HTERT RPE-1 (cell line): Measurements from ENCODE around the gene RNF8.
"Not testable (repeated sequence)": the region's sequence is repeated elsewhere in the genome, so short reads cannot be mapped to it uniquely, and the experiment has no call there.

Experiments used
- in situ Hi-C: fragments of 300-500 bp; cut with MboI; formaldehyde crosslinking; loops from 4 replicates; pipeline ENCODE4 v1.14.3; 2020; ENCODE audit warnings: low sequenced_read_pairs

The RNF8 gene

DNA sequence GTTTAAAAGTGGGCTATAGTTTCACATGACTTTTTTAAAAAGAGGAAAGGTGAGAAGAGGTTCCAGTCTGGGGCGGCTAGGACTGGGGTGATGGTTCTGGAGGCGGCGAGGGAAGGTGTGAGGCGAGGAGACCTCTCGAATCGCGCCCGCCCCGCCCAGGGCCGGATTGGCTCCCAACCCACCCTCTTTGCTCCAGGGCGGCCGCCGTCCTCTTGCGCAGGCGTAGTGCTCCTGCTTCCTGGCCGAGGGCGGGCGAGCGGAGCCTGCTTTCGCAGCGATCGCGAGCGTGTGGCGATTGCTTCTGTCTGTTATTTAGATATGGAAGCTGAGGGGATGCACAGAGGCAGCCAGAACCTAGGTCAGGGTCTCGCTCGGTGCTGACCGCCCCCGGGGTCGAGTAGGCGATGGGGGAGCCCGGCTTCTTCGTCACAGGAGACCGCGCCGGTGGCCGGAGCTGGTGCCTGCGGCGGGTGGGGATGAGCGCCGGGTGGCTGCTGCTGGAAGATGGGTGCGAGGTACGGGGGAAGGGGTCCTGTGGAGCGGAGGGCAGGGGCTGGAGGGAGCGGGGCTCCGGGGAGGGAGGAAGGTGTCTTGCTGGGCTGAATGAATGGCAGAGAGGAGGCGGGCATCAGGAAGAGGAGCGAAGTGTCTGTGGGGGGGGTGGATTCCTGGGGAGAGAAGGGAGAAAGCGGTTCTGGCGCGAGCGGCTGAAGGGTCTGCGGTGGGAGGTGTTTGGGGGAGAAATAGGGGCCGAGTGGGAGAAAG is at the start of gene RNF8:
RNF8 (plus strand) TSS at position 223 of the 765 bp plus-strand sequence; CDS start at position 405, 182 bp downstream.
- in situ Hi-C loops: no loop called here

GRCh38 chr6:37304766-37305165 is 49.0 kb upstream of the RNF8 start:
- in situ Hi-C loops: no loop called here

GRCh38 chr6:37305841-37306425 is 47.9 kb upstream of the RNF8 start:
- in situ Hi-C loops: no loop called here

GRCh38 chr6:37306624-37307222 is 47.1 kb upstream of the RNF8 start:
- in situ Hi-C loops: no loop called here

GRCh38 chr6:37307484-37307883 is 46.3 kb upstream of the RNF8 start:
- in situ Hi-C loops: not testable (repeated sequence)

DNA sequence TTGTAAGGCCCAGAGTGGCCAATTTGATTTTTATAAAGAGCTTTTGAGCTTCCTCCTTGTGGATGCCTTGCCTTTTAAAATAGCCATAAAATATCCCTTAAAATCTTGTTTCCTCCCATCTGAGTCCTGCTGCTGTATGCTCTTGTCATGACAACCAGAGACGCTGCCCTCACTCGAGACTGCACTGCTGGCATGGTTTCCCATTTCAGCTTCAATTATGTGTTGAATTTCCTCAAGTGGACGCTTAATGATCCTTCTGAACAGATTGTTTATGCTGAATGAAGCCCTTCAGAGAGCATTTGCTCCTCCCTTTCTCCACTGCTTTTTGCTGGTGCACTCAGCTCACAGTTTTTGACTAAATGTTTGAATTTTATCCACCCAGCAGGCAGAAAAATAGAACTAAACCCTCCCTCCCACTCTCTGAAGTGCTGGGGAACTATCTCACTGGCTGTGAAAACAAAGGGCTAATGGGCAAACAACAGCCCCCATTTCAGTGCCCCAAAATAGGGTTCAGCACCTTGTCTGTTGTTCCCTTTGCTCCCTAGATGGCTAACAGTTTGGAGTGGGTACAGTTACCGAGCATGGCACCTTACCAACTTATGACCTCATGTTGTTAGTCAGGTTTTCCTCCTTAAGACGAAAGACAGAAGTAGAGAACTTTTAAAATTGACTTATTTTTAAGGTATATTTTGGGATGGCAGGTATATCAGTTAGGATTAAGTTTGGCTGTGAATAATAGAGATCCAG is 45.5 kb upstream of the RNF8 start:
- in situ Hi-C loops: no loop called here

DNA sequence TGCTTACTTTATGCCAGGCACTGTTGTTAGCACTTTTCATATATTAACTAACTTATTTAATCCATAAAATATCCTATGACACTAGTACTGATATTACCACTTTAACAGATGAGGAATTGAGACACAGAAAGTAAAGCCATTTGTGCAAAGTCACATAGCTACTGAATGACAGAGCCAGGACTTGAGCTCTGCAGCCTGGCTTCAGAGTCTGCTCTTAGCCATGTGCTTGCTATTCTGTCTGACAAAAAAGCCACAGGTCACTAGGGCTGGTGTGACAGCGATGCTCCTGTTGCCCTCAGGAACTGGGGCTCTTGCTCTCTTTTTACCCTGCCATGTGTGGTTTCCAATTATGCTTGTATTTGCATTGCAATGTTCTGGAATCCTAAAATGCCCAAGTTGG is 44.7 kb upstream of the RNF8 start:
- in situ Hi-C loops: no loop called here

DNA sequence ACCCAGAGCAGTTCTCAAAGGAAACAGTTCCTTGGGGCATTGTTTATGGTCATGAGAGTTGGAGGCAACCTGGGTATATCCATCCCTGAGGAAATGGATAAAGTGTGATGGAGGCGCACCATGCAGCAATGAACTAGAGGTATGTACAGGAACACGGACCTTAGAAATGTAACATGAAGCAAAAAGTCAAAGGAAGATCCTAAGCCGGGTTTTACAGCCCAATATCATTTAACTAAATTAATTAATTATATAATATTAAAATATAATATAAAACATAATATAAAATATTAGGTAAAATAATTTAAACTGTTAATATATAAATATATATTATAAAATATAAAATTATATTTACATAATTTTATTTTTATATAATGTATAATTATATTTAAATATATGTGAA is 44.1 kb upstream of the RNF8 start:
- in situ Hi-C loops: no loop called here

GRCh38 chr6:37310966-37311365 is 42.8 kb upstream of the RNF8 start:
- in situ Hi-C loops: no loop called here

DNA sequence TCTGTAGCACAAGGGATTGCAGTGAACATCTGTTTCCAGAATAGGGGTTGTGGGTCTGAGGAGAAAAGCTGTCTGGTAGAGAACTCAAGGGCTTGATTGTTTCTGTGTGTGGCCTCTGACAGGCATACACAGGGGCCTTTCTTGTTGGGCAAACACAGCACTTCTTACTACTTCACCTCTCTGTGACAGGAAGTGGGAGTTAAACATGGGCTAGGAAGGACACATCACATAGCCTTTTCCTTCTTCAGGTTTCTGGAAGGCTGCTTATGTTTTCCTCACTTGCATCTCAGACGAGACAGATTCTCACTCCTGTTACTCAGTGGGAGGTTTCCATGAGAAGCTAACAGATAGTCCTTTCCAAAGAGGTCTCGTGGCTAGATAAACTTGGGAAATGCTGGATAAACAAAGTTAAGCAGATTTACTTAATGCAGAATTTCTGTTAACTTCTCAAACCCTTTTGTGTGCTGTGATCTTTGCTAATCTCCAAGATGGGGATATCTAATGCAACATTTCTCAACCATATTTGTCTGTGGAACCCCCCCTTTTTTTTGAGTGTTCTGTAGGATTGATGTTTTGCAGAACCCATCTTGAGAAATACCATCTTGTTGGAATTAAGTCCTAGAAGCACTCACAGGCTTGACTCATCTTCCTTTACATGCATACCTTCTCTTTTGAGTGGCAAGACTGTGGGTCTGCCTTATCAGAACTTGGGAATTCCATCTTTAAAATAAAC is 41.9 kb upstream of the RNF8 start:
- in situ Hi-C loops: no loop called here

GRCh38 chr6:37313723-37314486 is 39.9 kb upstream of the RNF8 start:
- in situ Hi-C loops: no loop called here

DNA sequence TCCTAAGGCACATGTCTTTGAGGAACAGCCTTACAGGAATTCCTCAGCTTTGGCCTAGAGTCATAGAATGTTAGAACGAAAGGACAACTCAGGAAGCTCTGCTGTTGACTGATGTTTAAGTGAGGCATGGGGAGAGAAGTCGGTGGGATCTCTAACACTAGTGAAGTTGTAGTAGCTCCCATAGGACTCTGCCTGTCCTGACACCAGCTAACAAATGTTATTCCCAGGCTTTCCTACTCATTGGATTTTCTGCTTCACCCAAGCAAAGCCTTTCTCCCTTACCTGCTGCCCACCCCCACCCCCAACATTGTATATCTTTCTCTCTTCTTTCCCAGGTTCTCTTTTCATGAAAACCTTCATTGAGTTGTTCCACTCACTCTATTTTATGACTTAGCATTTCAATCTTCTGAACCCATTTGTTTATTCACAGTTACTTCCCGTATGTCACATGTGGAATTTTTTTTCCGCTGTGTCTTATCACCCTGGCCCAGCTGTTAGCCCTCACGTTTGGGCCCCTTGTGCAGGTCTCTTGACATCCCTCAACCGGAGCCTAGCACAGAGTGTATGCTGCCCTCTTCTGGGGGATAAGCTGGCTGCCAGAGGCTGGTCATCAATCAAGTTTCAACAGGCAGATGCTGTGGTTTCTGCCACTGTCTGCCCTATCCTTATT is 39.2 kb upstream of the RNF8 start:
- in situ Hi-C loops: no loop called here

DNA sequence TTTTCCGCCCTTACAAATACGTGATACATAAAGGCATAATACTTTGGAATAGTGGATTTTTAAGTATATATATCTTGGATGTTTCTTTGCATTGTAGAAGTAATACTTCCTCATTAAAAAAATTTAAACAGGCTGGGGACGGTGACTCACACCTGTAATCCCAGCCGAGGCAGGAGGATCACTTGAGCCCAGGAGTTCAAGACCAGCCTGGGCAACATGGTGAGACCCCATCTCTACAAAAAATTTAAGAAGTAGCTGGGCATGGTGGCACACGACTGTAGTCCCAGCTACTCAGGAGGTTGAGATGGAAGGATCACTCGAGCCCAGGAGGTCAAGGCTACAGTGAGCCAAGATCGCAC is 38.6 kb upstream of the RNF8 start:
- in situ Hi-C loops: no loop called here

GRCh38 chr6:37316071-37316470 is 37.7 kb upstream of the RNF8 start:
- in situ Hi-C loops: no loop called here

- in situ Hi-C loops: no loop called here
Observed at GRCh38 chr6:37317312-37318038, 36.3 kb upstream of the RNF8 start.

GRCh38 chr6:37319156-37319555 is 34.6 kb upstream of the RNF8 start:
- in situ Hi-C loops: no loop called here

DNA sequence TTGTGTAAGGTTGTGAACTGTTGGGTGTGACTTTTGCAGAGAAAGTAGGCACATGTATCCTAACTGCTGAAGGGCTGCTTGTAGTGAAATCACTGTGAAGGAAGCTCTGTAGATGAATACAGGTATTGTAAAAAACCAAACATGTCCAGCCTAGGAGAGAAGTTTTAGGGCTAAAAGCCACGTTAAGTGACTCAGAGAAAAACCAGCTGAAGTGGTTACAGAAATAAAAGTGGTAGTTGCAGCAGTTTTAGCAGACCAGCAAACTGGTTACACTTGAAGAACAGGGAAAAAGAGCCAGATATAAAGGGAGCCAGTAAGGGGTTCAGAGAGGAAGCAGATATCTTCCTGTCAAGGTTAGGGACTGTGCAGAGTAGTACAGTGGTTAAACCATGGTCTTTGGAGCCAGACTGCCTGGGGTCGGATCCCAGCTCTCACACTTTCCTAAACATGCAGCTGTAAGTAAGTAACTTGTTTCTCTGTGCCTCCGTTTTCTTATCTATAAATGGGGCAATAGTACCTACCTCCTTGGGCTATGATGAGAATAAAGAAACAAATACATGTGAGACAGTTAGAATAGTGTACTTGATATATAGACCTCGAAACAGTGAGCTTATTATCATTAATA is 33.8 kb upstream of the RNF8 start:
- in situ Hi-C loops: no loop called here

DNA sequence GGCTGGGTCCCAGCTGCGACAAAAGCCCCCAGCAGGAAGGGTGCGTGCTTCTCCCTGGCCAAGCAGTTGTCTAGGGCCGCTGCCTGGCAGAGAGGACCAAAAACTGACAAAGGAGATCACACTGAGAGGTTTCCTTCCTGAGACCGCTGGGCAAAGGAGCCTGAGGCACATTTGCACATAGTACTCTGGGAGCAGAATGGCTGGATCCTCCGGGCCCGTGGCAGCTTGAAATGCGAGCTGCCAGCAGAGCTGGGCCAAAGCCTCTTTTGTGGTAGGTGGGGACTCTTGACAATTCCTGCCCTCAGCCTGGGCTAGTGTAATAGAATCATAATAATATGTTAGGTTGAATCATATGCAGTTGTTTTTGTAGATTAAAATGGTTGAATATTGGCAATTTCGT is 33.1 kb upstream of the RNF8 start:
- in situ Hi-C loops: no loop called here

GRCh38 chr6:37321101-37321500 is 32.7 kb upstream of the RNF8 start:
- in situ Hi-C loops: no loop called here
